Measurements from ENCODE around the gene GNAQ.

Gene GNAQ

GRCh38 chr9:77751341-77752091 is 280.1 kb downstream of the GNAQ start:
- TF ChIP-seq FOXP2 (optimal IDR thresholded peaks at IDR 0.05; ENCODE audit: borderline replicate concordance, extremely low read depth, extremely low read length, insufficient read depth): no peak

GRCh38 chr9:77750981-77751340 is 280.6 kb downstream of the GNAQ start:
- TF ChIP-seq TAF1 (IDR thresholded peaks at IDR 0.05; ENCODE audit: borderline replicate concordance, insufficient read depth, low read length): no peak
- TF ChIP-seq SIN3A (IDR thresholded peaks at IDR 0.05; ENCODE audit: borderline replicate concordance, insufficient read depth, low read length): no peak
- TF ChIP-seq POLR2AphosphoS5 (IDR thresholded peaks at IDR 0.05; ENCODE audit: low read depth, low read length): no peak
- no peak for TF ChIP-seq REST (IDR thresholded peaks at IDR 0.05; ENCODE audit: insufficient read depth in 1 of 2, low read depth in 2 of 2, low read length in 2 of 2)
- TF ChIP-seq FOXP2 (optimal IDR thresholded peaks at IDR 0.05; ENCODE audit: borderline replicate concordance, extremely low read depth, extremely low read length, insufficient read depth): no peak

- TF ChIP-seq TAF1 (IDR thresholded peaks at IDR 0.05; ENCODE audit: borderline replicate concordance, insufficient read depth, low read length) (no peak), POLR2AphosphoS5 (IDR thresholded peaks at IDR 0.05; ENCODE audit: low read depth, low read length) (no peak), SIN3A (IDR thresholded peaks at IDR 0.05; ENCODE audit: borderline replicate concordance, insufficient read depth, low read length) (no peak), FOXP2 (optimal IDR thresholded peaks at IDR 0.05; ENCODE audit: borderline replicate concordance, extremely low read depth, extremely low read length, insufficient read depth) (no peak), REST (IDR thresholded peaks at IDR 0.05; ENCODE audit: insufficient read depth in 1 of 2, low read depth in 2 of 2, low read length in 2 of 2) (no peak)
Measured at GRCh38 chr9:77750284-77750683, 281.3 kb downstream of the GNAQ start.

- TF ChIP-seq REST (IDR thresholded peaks at IDR 0.05; ENCODE audit: insufficient read depth in 1 of 2, low read depth in 2 of 2, low read length in 2 of 2): no peak
- no peak for TF ChIP-seq POLR2AphosphoS5 (IDR thresholded peaks at IDR 0.05; ENCODE audit: low read depth, low read length)
Measured at GRCh38 chr9:77748214-77748772, 283.3 kb downstream of the GNAQ start.

- no peak for TF ChIP-seq REST (IDR thresholded peaks at IDR 0.05; ENCODE audit: insufficient read depth in 1 of 2, low read depth in 2 of 2, low read length in 2 of 2)
- TF ChIP-seq SIN3A (IDR thresholded peaks at IDR 0.05; ENCODE audit: borderline replicate concordance, insufficient read depth, low read length): no peak
- no peak for TF ChIP-seq POLR2AphosphoS5 (IDR thresholded peaks at IDR 0.05; ENCODE audit: low read depth, low read length)
- no peak for TF ChIP-seq FOXP2 (optimal IDR thresholded peaks at IDR 0.05; ENCODE audit: borderline replicate concordance, extremely low read depth, extremely low read length, insufficient read depth)
- TF ChIP-seq TAF1 (IDR thresholded peaks at IDR 0.05; ENCODE audit: borderline replicate concordance, insufficient read depth, low read length): no peak
Measured at GRCh38 chr9:77747163-77747562, 284.4 kb downstream of the GNAQ start.

All from PFSK-1 (cell line).